SK-N-SH (cell line): ENCODE measurements around the gene ALAD. TPM values are rescaled to one million over a fixed set of nuclear protein-coding genes. Genes with fewer than 3 reads are reported as not detected.

Experiments
- CTCF ChIA-PET: fragments of 300-600, 350-600 bp; formaldehyde crosslinking; extraction: SDS; loops from one replicate; lab custom pipeline; 2021; lab: Yijun Ruan, JAX
- POLR2A ChIA-PET: fragments of 350-600 bp; sonication (Branson Sonifier 250); formaldehyde crosslinking; extraction: SDS; loops from one replicate; lab custom pipeline; 2020; ENCODE audit warnings: antibody characterized with exemption, inconsistent platforms; lab: Yijun Ruan, JAX
- DNase-seq: peaks from one replicate; pipeline ENCODE4 v3.0.0; 2012
- H2AFZ ChIP-seq: fragments of 200-600 bp; sonication (generic); 2 replicates; pipeline ENCODE4 v1.8.1; 2016; ENCODE audit warnings: antibody characterized with exemption, mild to moderate bottlenecking, low read depth
- H3F3A ChIP-seq: fragments of 200-600 bp; sonication (generic); replicated peaks from 2 replicates; pipeline ENCODE3; 2016; ENCODE audit warnings: antibody characterized with exemption, mild to moderate bottlenecking; ENCODE audit not compliant: insufficient read depth
- H3K27ac ChIP-seq, 2 experiments: fragments of 200-500 bp in 1 of 2; fragments of 200-600 bp in 1 of 2; sonication (Bioruptor generic) in 1 of 2; sonication (generic), shearing (Covaris generic) in 1 of 2; 2 replicates each; pipeline versions ENCODE4 v1.5.1 to v1.6.1; 2014 to 2016; ENCODE audit warnings: low read depth in 2 of 2, inconsistent platforms in 1 of 2, low read length in 1 of 2, mild to moderate bottlenecking in 1 of 2, mixed read lengths in 1 of 2
- H3K27me3 ChIP-seq: fragments of 200-600 bp; sonication (generic), shearing (Covaris generic); 2 replicates; pipeline ENCODE4 v1.6.1; 2016; ENCODE audit warnings: mixed run types; ENCODE audit not compliant: insufficient read depth
- H3K36me3 ChIP-seq, 2 experiments: fragments of 200-500 bp in 1 of 2; fragments of 200-600 bp in 1 of 2; sonication (Bioruptor generic) in 1 of 2; sonication (generic) in 1 of 2; replicated peaks in 1 of 2; 2 replicates each; pipeline versions ENCODE3 to v1.5.1; 2014 to 2016; ENCODE audit warnings: low read length in 1 of 2, mild to moderate bottlenecking in 1 of 2; ENCODE audit not compliant: insufficient read depth in 2 of 2, control insufficient read depth in 1 of 2
- H3K4me1 ChIP-seq, 2 experiments: fragments of 200-500 bp in 1 of 2; fragments of 200-600 bp in 1 of 2; sonication (Bioruptor generic) in 1 of 2; sonication (generic), shearing (Covaris generic) in 1 of 2; 2 replicates each; pipeline versions ENCODE4 v1.5.1 to v1.6.1; 2014 to 2016; ENCODE audit warnings: low read depth in 1 of 2, low read length in 1 of 2, mixed run types in 1 of 2; ENCODE audit not compliant: insufficient read depth in 2 of 2, control insufficient read depth in 1 of 2
- H3K4me2 ChIP-seq: fragments of 200-600 bp; sonication (generic), shearing (Covaris generic); 2 replicates; pipeline ENCODE4 v1.6.1; 2017; ENCODE audit warnings: mixed run types
- H3K4me3 ChIP-seq, 2 experiments: fragments of 200-500 bp in 1 of 2; fragments of 200-600 bp in 1 of 2; sonication (Bioruptor generic) in 1 of 2; sonication (generic), shearing (Covaris generic) in 1 of 2; 2 replicates each; pipeline versions ENCODE4 v1.5.1 to v1.8.1; 2014 to 2016; ENCODE audit warnings: low read depth in 2 of 2, inconsistent platforms in 1 of 2, low read length in 1 of 2, mild to moderate bottlenecking in 1 of 2, mixed read lengths in 1 of 2, moderate library complexity in 1 of 2
- H3K79me2 ChIP-seq: fragments of 200-600 bp; sonication (generic); 2 replicates; pipeline ENCODE4 v1.8.1; 2017; ENCODE audit warnings: mild to moderate bottlenecking; ENCODE audit not compliant: insufficient read depth
- H3K9ac ChIP-seq: fragments of 200-600 bp; sonication (generic); 2 replicates; pipeline ENCODE4 v1.6.1; 2017; ENCODE audit warnings: mixed run types
- H3K9me2 ChIP-seq: fragments of 200-600 bp; sonication (generic); 2 replicates; pipeline ENCODE4 v1.6.1; 2017; ENCODE audit warnings: mixed run types
- H3K9me3 ChIP-seq: fragments of 200-600 bp; sonication (generic); 2 replicates; pipeline ENCODE4 v1.6.1; 2017; ENCODE audit warnings: mixed run types, mild to moderate bottlenecking, moderate library complexity
- H4K20me1 ChIP-seq: fragments of 200-600 bp; sonication (generic); 2 replicates; pipeline ENCODE4 v1.6.1; 2017; ENCODE audit warnings: mild to moderate bottlenecking, mixed run types; ENCODE audit not compliant: insufficient read depth
- FOSL2 ChIP-seq: IDR thresholded peaks from 2 replicates; pipeline ENCODE4 v1.4.0; 2012; ENCODE audit warnings: low read depth, mild to moderate bottlenecking, moderate library complexity, borderline replicate concordance
- NRF1 ChIP-seq: IDR thresholded peaks from 2 replicates; pipeline ENCODE4 v1.6.1; 2012; ENCODE audit warnings: low read depth, mild to moderate bottlenecking, low read length
- POLR2AphosphoS5 ChIP-seq: IDR thresholded peaks from 2 replicates; pipeline ENCODE4 v1.6.1; 2012; ENCODE audit warnings: low read depth, low read length
- RCOR1 ChIP-seq: fragments of 150-350 bp; IDR thresholded peaks from 2 replicates; pipeline ENCODE4 v1.6.1; 2017; ENCODE audit warnings: antibody characterized with exemption, low read length
- SIN3A ChIP-seq: IDR thresholded peaks from 2 replicates; pipeline ENCODE4 v1.6.1; 2012; ENCODE audit warnings: low read depth, mild to moderate bottlenecking, low read length, moderate library complexity, borderline replicate concordance
- TCF12 ChIP-seq: IDR thresholded peaks from 2 replicates; pipeline ENCODE4 v1.4.0; 2012
- YY1 ChIP-seq: IDR thresholded peaks from 2 replicates; pipeline ENCODE4 v1.4.0; 2012; ENCODE audit warnings: low read depth, mild to moderate bottlenecking
- WGBS: methylation state at CpG from one replicate; pipeline ENCODE4 v1.1.6; 2017; ENCODE audit warnings: low lambda C conversion rate; 5-methylcytosine and 5-hydroxymethylcytosine counted together
- polyA plus RNA-seq, 3 experiments: library from polyadenylated mRNA; depleted of rRNA; stranded (reverse); fragments of >200 nt; gene quantifications; 2 replicates each; pipeline ENCODE4 v1.2.3, GENCODE V29; 2012
- TF ChIP-seq, protein P1 (sequence below): fragments of 150-350 bp; IDR thresholded peaks from 2 replicates; pipeline ENCODE4 v1.6.1; 2017; ENCODE audit warnings: antibody characterized with exemption, low read length, low read depth, borderline replicate concordance
- TF ChIP-seq, protein P2 (sequence below): IDR thresholded peaks from 2 replicates; pipeline ENCODE4 v1.4.0; 2012; ENCODE audit warnings: low read depth, borderline replicate concordance
- TF ChIP-seq, protein P3 (sequence below): IDR thresholded peaks from 2 replicates; pipeline ENCODE4 v1.4.0; 2012; ENCODE audit warnings: low read depth, borderline replicate concordance

The ALAD gene
- polyA plus RNA-seq, 1 of the 3 experiments (the other 2 are of a cell fraction), result 10.7 TPM

DNA sequence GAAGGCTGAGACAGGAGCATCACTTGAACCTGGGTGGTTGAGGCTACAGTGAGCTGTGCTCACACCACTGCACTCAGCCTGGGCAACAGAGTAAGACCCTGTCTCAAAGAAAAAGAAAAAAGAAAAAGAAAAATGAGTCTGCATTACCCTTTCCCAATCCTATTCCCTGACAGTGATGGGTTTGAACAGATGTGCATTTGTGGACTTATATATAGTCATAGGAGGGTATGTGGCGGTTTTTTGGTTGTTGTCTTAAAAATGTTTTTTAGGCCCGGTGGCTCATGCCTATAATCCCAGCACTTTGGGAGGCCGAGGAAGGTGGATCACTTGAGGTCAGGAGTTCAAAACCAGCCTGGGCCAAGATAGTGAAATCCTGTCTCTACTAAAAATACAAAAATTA is 37.7 kb downstream of the ALAD start:
- H3K4me1 ChIP-seq, result peaks cover 0 to 8% of the 10 kb centered on the region in 2 experiments; a peak in 2 of 4 replicates
- no peaks in the 10 kb centered on the region for H3K9me2 ChIP-seq
- H3K79me2 ChIP-seq, result no peaks in the 10 kb centered on the region
- H3K9me3 ChIP-seq, result no peaks in the 10 kb centered on the region
- H2AFZ ChIP-seq, result no peak overlapping the region
- no peak overlapping the region for H3K27ac ChIP-seq
- H3F3A ChIP-seq, result peaks cover 10% of the 10 kb centered on the region
- H3K27me3 ChIP-seq, result no peaks in the 10 kb centered on the region
- H3K4me2 ChIP-seq, result no peak overlapping the region
- no peak for DNase-seq
- WGBS, result 77% methylated on average over 3 of the region's 3 CpGs
- H3K4me3 ChIP-seq, result no peak overlapping the region
- TF ChIP-seq NRF1, result no peak
- TF ChIP-seq, all 33 proteins: peak for 0
- POLR2A ChIA-PET, result no interaction called here
- CTCF ChIA-PET, result interaction anchor here (2.2 kb wide), 1 partner anchor 13 kb away, joined by 6 read pairs; the partner anchor contains the start of gene BSPRY
- no peaks in the 10 kb centered on the region for H3K36me3 ChIP-seq
- H3K9ac ChIP-seq, result no peak overlapping the region
- no peaks in the 10 kb centered on the region for H4K20me1 ChIP-seq

DNA sequence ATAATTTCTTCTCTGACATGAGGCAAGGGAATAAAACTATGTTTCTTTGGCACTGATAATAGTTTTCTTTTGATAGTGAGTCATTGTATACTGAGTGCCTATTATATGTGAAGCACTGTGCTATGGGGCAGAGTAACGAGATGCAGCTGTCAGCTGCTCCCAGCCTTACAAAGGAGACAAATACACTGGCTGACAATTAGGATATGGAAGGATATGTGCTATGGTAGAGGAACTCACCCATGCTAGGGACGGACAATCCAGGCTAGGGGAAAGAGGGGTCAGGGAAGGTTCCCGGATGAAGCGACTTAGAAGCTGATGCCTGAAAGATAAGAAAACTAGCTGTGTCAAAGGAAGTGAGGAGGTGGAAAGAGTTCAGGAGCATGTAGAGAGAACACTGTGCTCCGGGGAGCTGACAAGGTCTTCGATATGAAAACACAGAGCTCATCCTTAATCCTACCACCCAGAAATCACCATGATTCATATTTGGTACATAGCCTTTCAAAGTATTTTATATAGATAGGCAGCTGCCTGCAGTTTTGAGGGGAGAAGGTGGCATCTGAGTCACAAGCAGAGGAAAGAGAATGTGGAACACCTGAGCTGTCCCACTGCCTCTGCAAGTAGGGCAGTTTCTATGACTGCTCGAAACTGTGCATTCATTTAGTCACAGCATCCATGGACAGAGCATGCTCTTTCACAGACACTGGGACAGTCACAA is 39.6 kb downstream of the ALAD start:
- H2AFZ ChIP-seq, result no peak overlapping the region
- H3K4me1 ChIP-seq, result peaks cover 0 to 8% of the 10 kb centered on the region in 2 experiments; a peak in 2 of 4 replicates
- no peak for TF ChIP-seq SIN3A
- TF ChIP-seq, protein P1, sequence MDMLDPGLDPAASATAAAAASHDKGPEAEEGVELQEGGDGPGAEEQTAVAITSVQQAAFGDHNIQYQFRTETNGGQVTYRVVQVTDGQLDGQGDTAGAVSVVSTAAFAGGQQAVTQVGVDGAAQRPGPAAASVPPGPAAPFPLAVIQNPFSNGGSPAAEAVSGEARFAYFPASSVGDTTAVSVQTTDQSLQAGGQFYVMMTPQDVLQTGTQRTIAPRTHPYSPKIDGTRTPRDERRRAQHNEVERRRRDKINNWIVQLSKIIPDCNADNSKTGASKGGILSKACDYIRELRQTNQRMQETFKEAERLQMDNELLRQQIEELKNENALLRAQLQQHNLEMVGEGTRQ, result no peak
- no peak for TF ChIP-seq RCOR1
- TF ChIP-seq, protein P2, sequence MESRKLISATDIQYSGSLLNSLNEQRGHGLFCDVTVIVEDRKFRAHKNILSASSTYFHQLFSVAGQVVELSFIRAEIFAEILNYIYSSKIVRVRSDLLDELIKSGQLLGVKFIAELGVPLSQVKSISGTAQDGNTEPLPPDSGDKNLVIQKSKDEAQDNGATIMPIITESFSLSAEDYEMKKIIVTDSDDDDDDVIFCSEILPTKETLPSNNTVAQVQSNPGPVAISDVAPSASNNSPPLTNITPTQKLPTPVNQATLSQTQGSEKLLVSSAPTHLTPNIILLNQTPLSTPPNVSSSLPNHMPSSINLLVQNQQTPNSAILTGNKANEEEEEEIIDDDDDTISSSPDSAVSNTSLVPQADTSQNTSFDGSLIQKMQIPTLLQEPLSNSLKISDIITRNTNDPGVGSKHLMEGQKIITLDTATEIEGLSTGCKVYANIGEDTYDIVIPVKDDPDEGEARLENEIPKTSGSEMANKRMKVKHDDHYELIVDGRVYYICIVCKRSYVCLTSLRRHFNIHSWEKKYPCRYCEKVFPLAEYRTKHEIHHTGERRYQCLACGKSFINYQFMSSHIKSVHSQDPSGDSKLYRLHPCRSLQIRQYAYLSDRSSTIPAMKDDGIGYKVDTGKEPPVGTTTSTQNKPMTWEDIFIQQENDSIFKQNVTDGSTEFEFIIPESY, result no peak
- peak; percentile 40; the same call in 1 of the 2 replicates for TF ChIP-seq FOSL2
- TF ChIP-seq TCF12, result peak; percentile 63
- no peak for TF ChIP-seq YY1
- no peak for TF ChIP-seq POLR2AphosphoS5
- TF ChIP-seq, protein P3, sequence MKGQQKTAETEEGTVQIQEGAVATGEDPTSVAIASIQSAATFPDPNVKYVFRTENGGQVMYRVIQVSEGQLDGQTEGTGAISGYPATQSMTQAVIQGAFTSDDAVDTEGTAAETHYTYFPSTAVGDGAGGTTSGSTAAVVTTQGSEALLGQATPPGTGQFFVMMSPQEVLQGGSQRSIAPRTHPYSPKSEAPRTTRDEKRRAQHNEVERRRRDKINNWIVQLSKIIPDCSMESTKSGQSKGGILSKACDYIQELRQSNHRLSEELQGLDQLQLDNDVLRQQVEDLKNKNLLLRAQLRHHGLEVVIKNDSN, result no peak
- peaks cover 10% of the 10 kb centered on the region for H3F3A ChIP-seq
- no peaks in the 10 kb centered on the region for H3K9me2 ChIP-seq
- no peaks in the 10 kb centered on the region for H3K27me3 ChIP-seq
- no peak for DNase-seq
- CTCF ChIA-PET, result interaction anchor here (2.2 kb wide), 1 partner anchor 12 kb away, joined by 6 read pairs; the partner anchor contains the start of gene BSPRY
- POLR2A ChIA-PET, result interaction anchor here (1.0 kb wide), 1 partner anchor 21 kb away, joined by 3 read pairs; the partner anchor contains the start of gene WDR31
- no peaks in the 10 kb centered on the region for H3K9me3 ChIP-seq
- no peak overlapping the region for H3K4me3 ChIP-seq
- H3K27ac ChIP-seq, result no peak overlapping the region
- H3K79me2 ChIP-seq, result no peaks in the 10 kb centered on the region
- H3K4me2 ChIP-seq, result peak overlapping the region; percentile 60; the same call in 1 of the 2 replicates
- no peaks in the 10 kb centered on the region for H4K20me1 ChIP-seq
- no peaks in the 10 kb centered on the region for H3K36me3 ChIP-seq
- H3K9ac ChIP-seq, result no peak overlapping the region
- 55% methylated on average over 7 of the region's 7 CpGs for WGBS
